ENCODE measurements around the gene RYR2. TPM values are rescaled to one million over a fixed set of nuclear protein-coding genes. Genes with fewer than 3 reads are reported as not detected.

The RYR2 gene
- total RNA-seq, 2 experiments from 2014 or later: not detected

- CTCF ChIA-PET (ENCODE audit: unreplicated experiment): no interaction called here
Measured at GRCh38 chr1:237411621-237412020, 369.6 kb downstream of the RYR2 start.

GRCh38 chr1:237416924-237417655 lies 375.1 kb downstream of the RYR2 start:
- intact Hi-C loops (cut with micrococcal nuclease; ENCODE audit: unreplicated experiment): no loop called here
- Histone ChIP-seq H3K4me1 (ENCODE audit: insufficient read depth, low read length, poor library complexity, severe bottlenecking) (no peaks in the 10 kb centered on the region), H3K79me2 (ENCODE audit: insufficient read depth, low read depth, low read length) (no peaks in the 10 kb centered on the region), H3K9me3 (ENCODE audit: low read length) (no peaks in the 10 kb centered on the region), H3K4me2 (ENCODE audit: low read length) (no peak overlapping the region), H3K9me2 (ENCODE audit: insufficient read depth, low read length) (no peaks in the 10 kb centered on the region), H3K4me3 (ENCODE audit: low read depth, low read length, poor library complexity, severe bottlenecking) (no peak overlapping the region), H4K20me1 (ENCODE audit: insufficient read depth, low read length) (no peaks in the 10 kb centered on the region), H3K27ac (ENCODE audit: low read depth, low read length, poor library complexity, severe bottlenecking) (no peak overlapping the region), H3K36me3 (ENCODE audit: insufficient read depth, low read length) (no peaks in the 10 kb centered on the region), H2AFZ (ENCODE audit: low read length) (no peak overlapping the region)
- ChIA-PET POLR2A (no interaction called here), CTCF (ENCODE audit: unreplicated experiment) (no interaction called here)
- no peak for DNase-seq (ENCODE audit: low spot score)
- TF ChIP-seq EZH2phosphoT487 (IDR thresholded peaks at IDR 0.05; ENCODE audit: borderline replicate concordance, low read depth, low read length) (no peak), CTCF (conservative IDR thresholded peaks at IDR 0.05; ENCODE audit: low read length) (no peak)
- BruUV-seq (replicated peaks): no TSS peak

More at GRCh38 chr1:237411621-237412020, 369.6 kb downstream of the RYR2 start:
- TF ChIP-seq EZH2phosphoT487 (IDR thresholded peaks at IDR 0.05; ENCODE audit: borderline replicate concordance, low read depth, low read length) (no peak), CTCF (conservative IDR thresholded peaks at IDR 0.05; ENCODE audit: low read length) (no peak)
- H3K4me1 ChIP-seq (ENCODE audit: insufficient read depth, low read length, poor library complexity, severe bottlenecking): no peaks in the 10 kb centered on the region
- H3K9me2 ChIP-seq (ENCODE audit: insufficient read depth, low read length): no peaks in the 10 kb centered on the region
- intact Hi-C loops (cut with micrococcal nuclease; ENCODE audit: unreplicated experiment): no loop called here
- H3K27ac ChIP-seq (ENCODE audit: low read depth, low read length, poor library complexity, severe bottlenecking): no peak overlapping the region
- H3K36me3 ChIP-seq (ENCODE audit: insufficient read depth, low read length): no peaks in the 10 kb centered on the region
- H4K20me1 ChIP-seq (ENCODE audit: insufficient read depth, low read length): no peaks in the 10 kb centered on the region
- H3K4me2 ChIP-seq (ENCODE audit: low read length): no peak overlapping the region
- no peak for DNase-seq (ENCODE audit: low spot score)
- no peak overlapping the region for H2AFZ ChIP-seq (ENCODE audit: low read length)
- POLR2A ChIA-PET: interaction anchor here (0.6 to 1.2 kb wide), 3 partner anchors 17 to 1069 kb away, joined by 3 to 4 read pairs (median 3); no protein-coding TSS in a partner anchor
- H3K79me2 ChIP-seq (ENCODE audit: insufficient read depth, low read depth, low read length): no peaks in the 10 kb centered on the region
- no peaks in the 10 kb centered on the region for H3K9me3 ChIP-seq (ENCODE audit: low read length)
- no TSS peak for BruUV-seq (replicated peaks)
- no peak overlapping the region for H3K4me3 ChIP-seq (ENCODE audit: low read depth, low read length, poor library complexity, severe bottlenecking)

- Histone ChIP-seq H3K79me2 (ENCODE audit: insufficient read depth, low read depth, low read length) (no peaks in the 10 kb centered on the region), H3K27ac (ENCODE audit: low read depth, low read length, poor library complexity, severe bottlenecking) (no peak overlapping the region), H2AFZ (ENCODE audit: low read length) (no peak overlapping the region), H3K4me1 (ENCODE audit: insufficient read depth, low read length, poor library complexity, severe bottlenecking) (no peaks in the 10 kb centered on the region), H3K9me2 (ENCODE audit: insufficient read depth, low read length) (no peaks in the 10 kb centered on the region), H3K36me3 (ENCODE audit: insufficient read depth, low read length) (no peaks in the 10 kb centered on the region), H4K20me1 (ENCODE audit: insufficient read depth, low read length) (no peaks in the 10 kb centered on the region), H3K4me2 (ENCODE audit: low read length) (no peak overlapping the region), H3K9me3 (ENCODE audit: low read length) (no peaks in the 10 kb centered on the region), H3K4me3 (ENCODE audit: low read depth, low read length, poor library complexity, severe bottlenecking) (no peak overlapping the region)
- BruUV-seq (replicated peaks): no TSS peak
- no peak for TF ChIP-seq CTCF (conservative IDR thresholded peaks at IDR 0.05; ENCODE audit: low read length)
- TF ChIP-seq EZH2phosphoT487 (IDR thresholded peaks at IDR 0.05; ENCODE audit: borderline replicate concordance, low read depth, low read length): no peak
- intact Hi-C loops (cut with micrococcal nuclease; ENCODE audit: unreplicated experiment): no loop called here
- CTCF ChIA-PET (ENCODE audit: unreplicated experiment): no interaction called here
- POLR2A ChIA-PET: interaction anchor here (0.7 to 0.8 kb wide), 2 partner anchors 9 to 46 kb away, joined by 3 read pairs; no protein-coding TSS in a partner anchor
- DNase-seq (ENCODE audit: low spot score): no peak
Measured at GRCh38 chr1:237428809-237429208, 386.8 kb downstream of the RYR2 start.
